Neural cell (in vitro differentiated cells): ENCODE data around the gene COL17A1.

Source experiments
- CTCF ChIP-seq: fragments of 450-650 bp; IDR thresholded peaks from 2 replicates; pipeline ENCODE4 v1.5.1; 2014; ENCODE audit warnings: antibody characterized with exemption, mild to moderate bottlenecking, moderate library complexity; ENCODE audit not compliant: poor library complexity, severe bottlenecking
- EP300 ChIP-seq: fragments of 450-650 bp; conservative IDR thresholded peaks from 2 replicates; pipeline ENCODE4 v1.6.1; 2014; ENCODE audit warnings: antibody characterized with exemption, mild to moderate bottlenecking, moderate library complexity; ENCODE audit not compliant: poor library complexity, severe bottlenecking
- EZH2 ChIP-seq: fragments of 200-600, 300-800 bp; shearing (Covaris generic), sonication (generic); IDR thresholded peaks from 2 replicates; pipeline ENCODE4 v1.6.1; 2014; ENCODE audit warnings: antibody characterized with exemption, low read length, borderline replicate concordance, mild to moderate bottlenecking; ENCODE audit not compliant: insufficient read depth, poor library complexity, severe bottlenecking
- SMC3 ChIP-seq: fragments of 450-650 bp; conservative IDR thresholded peaks from 2 replicates; pipeline ENCODE4 v1.6.1; 2014; ENCODE audit warnings: antibody characterized with exemption, mild to moderate bottlenecking, moderate library complexity; ENCODE audit not compliant: poor library complexity

- no peak for TF ChIP-seq CTCF
- no peak for TF ChIP-seq EP300
- no peak for TF ChIP-seq SMC3
- no peak for TF ChIP-seq EZH2
These were observed 90.5 kb downstream of the COL17A1 start for GRCh38 chr10:103995134-103995533.
